ENCODE data around the gene DRD5.

GRCh38 chr4:9804918-9805317 is 23.5 kb downstream of the DRD5 start:
- TF ChIP-seq RAD21 (IDR thresholded peaks at IDR 0.05; ENCODE audit: low read length) = no peak
- TF ChIP-seq CTCF (IDR thresholded peaks at IDR 0.05) = no peak
- no peak for TF ChIP-seq RFX5 (IDR thresholded peaks at IDR 0.05; ENCODE audit: low read length)
- no peak for TF ChIP-seq YY1 (IDR thresholded peaks at IDR 0.05; ENCODE audit: low read depth)
- no peak for TF ChIP-seq MXI1 (IDR thresholded peaks at IDR 0.05; ENCODE audit: low read depth, low read length)
- no peak for TF ChIP-seq RXRA (IDR thresholded peaks at IDR 0.05; ENCODE audit: borderline replicate concordance, low read depth)
- no peak for TF ChIP-seq REST (IDR thresholded peaks at IDR 0.05; ENCODE audit: low read depth, low read length)
